K562 (cell line): ENCODE data around the gene LPAR5. TPM values are rescaled to one million over a fixed set of nuclear protein-coding genes. Genes with fewer than 3 reads are reported as not detected.

ENCODE experiments used
- ETS2 ChIP-seq: IDR thresholded peaks from 2 replicates; pipeline ENCODE4 v1.6.1; 2016; ENCODE audit warnings: borderline replicate concordance, missing genetic modification characterization, mild to moderate bottlenecking, moderate library complexity, missing compliant biosample characterization; ENCODE audit not compliant: poor library complexity, severe bottlenecking
- ETV6 ChIP-seq, 3 experiments: fragments of 150-350 bp in 1 of 3; sonication (generic) in 1 of 3; formaldehyde crosslinking in 1 of 3; IDR thresholded peaks; 2 replicates each; pipeline versions ENCODE4 v1.6.1 to v1.8.0; 2014 to 2022; ENCODE audit warnings: borderline replicate concordance in 2 of 3, low read depth in 2 of 3, antibody characterized with exemption in 1 of 3, low read length in 1 of 3, mild to moderate bottlenecking in 1 of 3, missing genetic modification reagents in 1 of 3
- GTF2E2 ChIP-seq: fragments of 200-800 bp; sonication (Bioruptor generic); IDR thresholded peaks from 2 replicates; pipeline ENCODE4 v1.6.1; 2016; ENCODE audit warnings: missing genetic modification characterization, missing compliant biosample characterization
- KDM5B ChIP-seq: fragments of 200-600 bp; sonication (generic); IDR thresholded peaks from 2 replicates; pipeline ENCODE4 v1.6.1; 2012; ENCODE audit warnings: low read depth, mild to moderate bottlenecking, moderate library complexity, low read length, control low read depth, inconsistent platforms; ENCODE audit not compliant: insufficient replicate concordance
- KLF10 ChIP-seq: fragments of 250-450 bp; sonication (Bioruptor Pico); IDR thresholded peaks from 2 replicates; pipeline ENCODE4 v1.6.1; 2021; ENCODE audit warnings: matching md5 sums
- LCOR ChIP-seq: sonication (generic); formaldehyde crosslinking; IDR thresholded peaks from 2 replicates; pipeline ENCODE4 v1.8.0; 2022; ENCODE audit warnings: mild to moderate bottlenecking, missing genetic modification reagents
- MNT ChIP-seq, 2 experiments: fragments of 450-650 bp; conservative IDR thresholded peaks; 2 replicates each; pipeline ENCODE4 v1.6.1; 2017; ENCODE audit warnings: mild to moderate bottlenecking in 2 of 2, moderate library complexity in 2 of 2
- NFE2 ChIP-seq: IDR thresholded peaks from 2 replicates; pipeline ENCODE4 v1.6.1; 2014; ENCODE audit warnings: antibody characterized with exemption, low read depth
- PHF8 ChIP-seq: fragments of 200-600 bp; sonication (generic); IDR thresholded peaks from 2 replicates; pipeline ENCODE4 v1.6.1; 2012; ENCODE audit warnings: mixed run types, mild to moderate bottlenecking, inconsistent platforms, low read length, moderate library complexity, borderline replicate concordance
- RNF2 ChIP-seq: sonication (generic); IDR thresholded peaks from 2 replicates; pipeline ENCODE4 v1.6.1; 2016
- TAF1 ChIP-seq: IDR thresholded peaks from 2 replicates; pipeline ENCODE4 v1.6.1; 2011; ENCODE audit warnings: mild to moderate bottlenecking, low read length, moderate library complexity; ENCODE audit not compliant: insufficient read depth, control insufficient read depth, severe bottlenecking; ENCODE audit errors: extremely low read depth
- TSHZ1 ChIP-seq: fragments of 250-450 bp; sonication (Bioruptor Pico); IDR thresholded peaks from 2 replicates; pipeline ENCODE4 v1.4.0; 2020; ENCODE audit warnings: mild to moderate bottlenecking, moderate library complexity
- ZBED1 ChIP-seq: IDR thresholded peaks from 2 replicates; pipeline ENCODE4 v1.6.1; 2014
- ZNF197 ChIP-seq: fragments of 200-800 bp; sonication (Bioruptor generic); IDR thresholded peaks from 2 replicates; pipeline ENCODE4 v1.6.1; 2016; ENCODE audit warnings: low read depth, missing genetic modification characterization, missing compliant biosample characterization
- ZNF232 ChIP-seq: sonication (generic); formaldehyde crosslinking; IDR thresholded peaks from 2 replicates; pipeline ENCODE4 v1.8.0; 2022; ENCODE audit warnings: mild to moderate bottlenecking, missing genetic modification reagents
- ZNF263 ChIP-seq: sonication (generic); formaldehyde crosslinking; IDR thresholded peaks from 2 replicates; pipeline ENCODE4 v1.8.0; 2022; ENCODE audit warnings: mild to moderate bottlenecking, missing genetic modification reagents, borderline replicate concordance
- ZNF274 ChIP-seq: IDR thresholded peaks from 2 replicates; pipeline ENCODE4 v1.6.1; 2011; ENCODE audit warnings: low read depth, mild to moderate bottlenecking, low read length, moderate library complexity, borderline replicate concordance
- ZNF512 ChIP-seq: IDR thresholded peaks from 2 replicates; pipeline ENCODE4 v1.6.1; 2016; ENCODE audit warnings: missing genetic modification characterization, missing compliant biosample characterization
- polyA plus RNA-seq, 8 experiments: library from polyadenylated mRNA; depleted of rRNA in 4 of 8; stranded (reverse) in 5 of 8; unstranded in 3 of 8; fragments of >200 nt; fragmentation: Nextera tagmentation in 2 of 8; fragmentation: Illumina TruSeq in 1 of 8; extraction: Ambion mirVana in 2 of 8; extraction: Trizol in 1 of 8; gene quantifications; 2 replicates each; pipeline versions ENCODE4 v1.2.1 to v1.2.3, GENCODE V29; 2011 to 2014; ENCODE audit warnings: inconsistent platforms in 1 of 8, missing spikeins in 1 of 8
- total RNA-seq, 7 experiments: library from RNA; depleted of rRNA in 6 of 7; stranded (reverse); fragments of >200 nt in 6 of 7; fragmentation: Illumina TruSeq in 2 of 7; extraction: Trizol in 2 of 7; gene quantifications; 2 replicates each; pipeline versions ENCODE4 v1.2.1 to v1.2.3, GENCODE V29; 2011 to 2021; ENCODE audit warnings: low replicate concordance in 1 of 7
- TF ChIP-seq, protein P1 (sequence below), 2 experiments: fragments of 450-650 bp in 1 of 2; sonication (generic) in 1 of 2; formaldehyde crosslinking; conservative IDR thresholded peaks; 2 replicates each; pipeline versions ENCODE4 v1.4.0 to v1.8.1; 2020 to 2022; ENCODE audit warnings: mild to moderate bottlenecking in 1 of 2, missing genetic modification reagents in 1 of 2

The LPAR5 gene
- total and polyA plus RNA-seq, 9 of the 15 experiments (the other 6 are each of a cell fraction or from before 2014, with no cell fraction given) = 1.3 to 11.7 (median 3.6) TPM

- TF ChIP-seq TSHZ1 (no peak), LCOR (CRISPR knock-in tag) (0 out of 2 replicates have a peak, but pooled peaks have one; percentile 37), ZNF232 (no peak), ZNF197 (CRISPR knock-in tag) (no peak; the same call in 1 of the 2 replicates), KDM5B (no peak), TAF1 (peak; percentile 20), ZBED1 (no peak), ETV6 (IDR thresholded peaks at IDR 0.05; ENCODE audit: borderline replicate concordance in 1 of 2, low read depth in 2 of 2, low read length in 1 of 2) (no peak), ETV6 (CRISPR knock-in tag; IDR thresholded peaks at IDR 0.05; ENCODE audit: borderline replicate concordance) (no peak), ZNF263 (peak; percentile 91), RNF2 (peak; percentile 39; the same call in 1 of the 2 replicates), GTF2E2 (tag) (no peak), PHF8 (peak; percentile 24; the same call in 1 of the 2 replicates), KLF10 (CRISPR knock-in tag) (peak; percentile 63; the same call in 1 of the 2 replicates), ZNF512 (tag) (no peak), NFE2 (no peak), ZNF274 (no peak), MNT (conservative IDR thresholded peaks at IDR 0.05) (peak in 1 of 2 experiments; percentile 47; a peak in 2 of 4 replicates), ETS2 (tag) (no peak)
- TF ChIP-seq, protein P1, sequence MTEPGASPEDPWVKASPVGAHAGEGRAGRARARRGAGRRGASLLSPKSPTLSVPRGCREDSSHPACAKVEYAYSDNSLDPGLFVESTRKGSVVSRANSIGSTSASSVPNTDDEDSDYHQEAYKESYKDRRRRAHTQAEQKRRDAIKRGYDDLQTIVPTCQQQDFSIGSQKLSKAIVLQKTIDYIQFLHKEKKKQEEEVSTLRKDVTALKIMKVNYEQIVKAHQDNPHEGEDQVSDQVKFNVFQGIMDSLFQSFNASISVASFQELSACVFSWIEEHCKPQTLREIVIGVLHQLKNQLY (CRISPR knock-in tag; conservative IDR thresholded peaks at IDR 0.05) = no peak
Observed at GRCh38 chr12:6613776-6614512, 21.8 kb downstream of the LPAR5 start (continued).
